GM12892 (cell line): ENCODE measurements around the gene TMEM207.
"Not testable (repeated sequence)": the region's sequence is repeated elsewhere in the genome, so short reads cannot be mapped to it uniquely, and the experiment has no call there.

Experiments
- DNase-seq: peaks from one replicate; pipeline ENCODE4 v3.0.0; 2011; ENCODE audit not compliant: insufficient read length
- FAIRE-seq: peaks from 2 replicates; lab custom pipeline; 2011; peaks lifted over from hg19 to GRCh38; lab: Jason Lieb, UNC
- POLR2A ChIP-seq: IDR thresholded peaks from 2 replicates; pipeline ENCODE4 v1.6.1; 2011; ENCODE audit warnings: low read depth, low read length, control low read depth
- POLR2AphosphoS5 ChIP-seq: IDR thresholded peaks from 2 replicates; pipeline ENCODE4 v1.6.1; 2011; ENCODE audit warnings: low read depth, low read length, control low read depth
- TAF1 ChIP-seq: IDR thresholded peaks from 2 replicates; pipeline ENCODE4 v1.6.1; 2011; ENCODE audit warnings: low read depth, mild to moderate bottlenecking, control low read depth, low read length, borderline replicate concordance

Gene TMEM207

DNA sequence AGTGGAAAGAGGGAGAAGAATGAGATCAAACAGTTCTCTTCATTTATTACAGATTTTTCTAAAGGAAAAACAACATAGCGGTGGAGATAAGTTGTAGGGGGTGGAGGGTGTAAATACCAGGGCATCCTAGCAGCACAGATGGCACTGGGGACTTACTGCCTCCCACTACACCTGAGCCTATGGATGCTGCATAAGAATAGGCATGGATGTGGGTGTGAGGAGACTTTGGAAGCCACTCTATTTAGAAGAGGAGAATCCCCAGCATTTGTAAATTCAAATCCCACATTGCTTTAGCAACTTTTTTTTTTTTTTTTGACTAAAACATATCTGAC, 36.8 kb upstream of the TMEM207 start:
- DNase-seq: no peak
- no peak for FAIRE-seq
- TF ChIP-seq TAF1: no peak
- no peak for TF ChIP-seq POLR2A
- no peak for TF ChIP-seq POLR2AphosphoS5

DNA sequence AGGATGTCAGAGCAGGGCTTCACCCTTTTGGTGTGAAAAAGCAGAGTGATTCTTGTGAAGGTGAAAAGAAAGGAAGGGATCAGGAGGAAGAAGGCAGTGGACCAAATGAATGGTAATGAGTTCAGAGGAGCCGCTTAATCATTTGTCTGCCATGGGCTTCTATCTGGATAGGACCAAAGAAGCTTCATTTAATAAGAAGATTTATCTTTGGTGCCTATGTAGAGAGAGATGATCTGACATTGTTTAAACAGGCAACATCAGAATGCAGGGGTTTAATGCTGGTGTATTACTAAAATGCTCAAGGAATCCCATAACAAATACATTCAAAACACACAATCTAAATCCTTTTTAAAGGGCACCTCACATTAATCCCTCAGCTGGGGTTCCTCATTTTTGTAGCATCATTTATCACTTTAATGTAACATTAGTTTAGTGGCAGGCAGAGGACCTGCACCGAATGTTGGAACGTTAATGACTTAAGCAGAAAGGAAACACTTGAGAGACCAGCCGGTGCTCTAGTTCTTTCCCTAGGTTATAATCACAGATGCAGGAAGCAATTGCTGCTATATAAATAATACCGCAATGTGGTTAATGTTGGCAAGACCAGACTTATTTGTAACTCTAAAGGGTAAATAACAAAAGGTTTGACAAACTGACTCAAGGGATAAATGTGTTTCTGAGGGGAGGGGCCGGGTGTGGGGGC, 36.3 kb upstream of the TMEM207 start:
- FAIRE-seq: no peak
- no peak for TF ChIP-seq POLR2AphosphoS5
- no peak for TF ChIP-seq TAF1
- TF ChIP-seq POLR2A: no peak
- no peak for DNase-seq

DNA sequence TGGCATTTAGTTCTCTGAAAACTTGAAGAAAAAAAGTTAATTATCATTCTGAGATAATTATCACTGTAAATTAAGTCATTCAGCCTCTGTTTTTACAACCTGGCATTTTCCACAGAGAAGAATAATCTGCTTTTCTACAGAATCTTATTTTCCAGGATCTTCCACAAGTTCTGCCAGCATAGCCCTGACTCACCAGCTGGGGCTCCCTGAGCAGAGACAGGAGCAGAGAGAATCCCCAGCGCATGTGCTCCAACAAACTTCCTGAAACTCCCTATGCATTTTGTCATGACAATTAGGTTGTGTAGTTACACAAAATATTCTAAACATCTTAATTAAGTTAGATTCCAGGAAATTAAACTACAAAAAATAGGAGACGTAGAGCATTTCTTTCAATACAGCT, 32.1 kb upstream of the TMEM207 start:
- TF ChIP-seq TAF1 (no peak), POLR2A (no peak), POLR2AphosphoS5 (no peak)
- FAIRE-seq: no peak
- no peak for DNase-seq

DNA sequence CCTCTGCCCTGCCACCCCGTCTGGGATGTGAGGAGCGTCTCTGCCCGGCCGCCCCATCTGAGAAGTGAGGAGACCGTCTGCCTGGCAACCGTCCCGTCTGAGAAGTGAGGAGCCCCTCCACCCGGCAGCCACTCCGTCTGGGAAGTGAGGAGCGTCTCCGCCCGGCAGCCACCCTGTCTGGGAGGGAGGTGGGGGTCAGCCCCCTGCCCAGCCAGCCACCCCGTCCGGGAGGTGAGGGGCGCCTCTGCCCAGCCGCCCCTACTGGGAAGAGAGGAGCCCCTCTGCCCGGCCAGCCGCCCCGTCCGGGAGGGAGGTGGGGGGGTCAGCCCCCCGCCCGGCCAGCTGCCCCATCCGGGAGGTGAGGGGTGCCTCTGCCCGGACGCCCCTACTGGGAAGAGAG, 23.6 kb upstream of the TMEM207 start:
- not testable (repeated sequence) for DNase-seq, FAIRE-seq

DNA sequence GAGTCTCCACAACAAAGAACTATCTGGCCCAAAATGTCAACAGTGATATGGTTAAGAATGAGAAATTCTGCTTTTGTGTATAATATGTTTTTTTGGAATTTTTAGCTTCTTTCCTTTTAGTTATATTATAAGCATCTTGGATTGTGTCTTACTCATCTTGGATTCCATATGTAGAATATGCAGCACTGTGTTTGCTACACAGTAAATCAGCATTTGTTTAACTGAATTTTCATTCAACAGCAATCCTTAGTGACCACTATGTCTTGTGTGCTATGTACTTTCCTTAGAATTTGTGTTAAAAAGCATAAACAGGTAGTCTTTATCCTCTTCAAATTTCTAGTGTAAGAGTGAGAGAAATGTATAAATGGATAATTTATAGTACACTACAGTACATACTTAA, 18.2 kb upstream of the TMEM207 start:
- no peak for FAIRE-seq
- no peak for TF ChIP-seq POLR2A
- no peak for TF ChIP-seq POLR2AphosphoS5

DNA sequence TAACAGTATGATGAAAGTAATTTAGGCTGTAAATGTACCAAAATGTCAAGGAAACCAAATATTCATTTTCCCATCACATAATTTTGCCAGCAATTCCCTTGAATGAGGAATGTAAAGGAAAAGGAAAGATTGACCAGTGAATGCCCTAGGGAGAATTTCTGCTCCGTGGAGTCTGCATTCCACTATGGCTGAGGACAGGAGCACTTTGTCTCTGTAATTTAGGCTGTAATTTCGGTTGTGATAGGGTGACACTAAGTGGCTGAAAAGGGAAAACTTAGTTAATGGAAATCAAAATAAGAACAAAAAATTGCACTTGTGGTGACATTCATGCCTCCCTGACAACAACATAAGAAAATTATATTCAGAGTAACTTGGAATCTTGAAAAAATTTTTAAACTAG, 8.3 kb upstream of the TMEM207 start:
- TF ChIP-seq POLR2A (no peak), TAF1 (no peak), POLR2AphosphoS5 (no peak)
- DNase-seq: no peak
- FAIRE-seq: peak; percentile 14

More for the DNA sequence above, 18.2 kb upstream of the TMEM207 start:
- no peak for DNase-seq

DNA sequence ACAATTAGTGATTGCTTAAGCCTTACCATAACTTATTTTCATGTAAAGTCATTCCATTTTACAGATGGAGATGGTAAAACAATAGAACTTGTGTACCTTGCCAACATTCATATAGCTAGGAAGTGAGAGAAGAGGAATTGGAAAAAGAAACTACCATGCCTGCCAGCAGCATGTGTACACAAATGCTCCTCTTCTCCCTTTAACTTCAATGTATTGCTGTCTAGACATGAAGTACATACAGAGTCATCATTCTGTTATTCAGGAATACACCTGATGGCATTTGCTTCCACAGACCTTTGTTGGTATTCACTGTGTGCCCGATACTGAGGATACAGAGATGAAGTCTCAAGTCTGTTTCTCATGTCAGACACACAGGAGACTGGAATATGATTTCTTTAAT, 7.1 kb upstream of the TMEM207 start:
- no peak for TF ChIP-seq POLR2AphosphoS5
- DNase-seq (no peak), FAIRE-seq (no peak)

DNA sequence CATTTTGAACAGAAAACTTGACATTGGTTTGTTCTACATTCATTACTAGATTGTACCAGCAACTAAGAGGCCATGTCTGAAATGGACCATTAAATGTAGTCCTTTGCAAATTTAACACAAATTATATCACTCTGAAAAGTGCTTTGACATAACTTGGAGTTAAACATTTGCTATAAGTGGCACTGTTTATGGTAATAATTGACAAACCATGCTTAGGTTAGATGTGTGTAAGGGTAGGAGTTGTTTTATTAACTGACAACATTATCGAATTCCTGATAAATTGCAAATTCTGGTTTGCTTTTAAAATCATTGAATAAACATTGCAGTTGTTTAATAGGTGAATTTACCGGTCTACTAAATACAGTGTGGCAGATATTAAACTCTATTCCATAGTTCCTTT, 6.1 kb upstream of the TMEM207 start:
- FAIRE-seq (no peak), DNase-seq (no peak)
- TF ChIP-seq POLR2A (no peak), POLR2AphosphoS5 (no peak), TAF1 (no peak)

DNA sequence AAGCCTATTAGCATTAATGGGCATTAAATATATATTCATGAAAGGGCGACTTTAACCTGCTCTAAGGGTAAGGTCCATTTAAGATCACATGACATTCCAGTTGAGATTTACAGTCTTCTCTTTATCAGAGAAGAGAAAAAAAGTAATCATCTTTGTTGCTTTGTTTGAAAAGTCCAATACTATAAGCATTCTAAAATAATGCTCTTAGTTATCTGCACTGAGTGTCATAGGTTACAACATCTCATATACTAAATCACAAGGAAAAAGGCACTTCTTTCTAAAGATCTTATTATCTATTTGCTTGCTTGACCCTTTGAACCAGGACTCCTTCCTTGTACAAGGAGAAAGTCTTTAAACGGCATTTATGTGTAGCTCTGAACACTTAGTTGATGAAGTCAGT, 1.4 kb downstream of the TMEM207 start:
- TF ChIP-seq TAF1 (no peak), POLR2AphosphoS5 (no peak), POLR2A (no peak)
- FAIRE-seq (no peak), DNase-seq (no peak)

DNA sequence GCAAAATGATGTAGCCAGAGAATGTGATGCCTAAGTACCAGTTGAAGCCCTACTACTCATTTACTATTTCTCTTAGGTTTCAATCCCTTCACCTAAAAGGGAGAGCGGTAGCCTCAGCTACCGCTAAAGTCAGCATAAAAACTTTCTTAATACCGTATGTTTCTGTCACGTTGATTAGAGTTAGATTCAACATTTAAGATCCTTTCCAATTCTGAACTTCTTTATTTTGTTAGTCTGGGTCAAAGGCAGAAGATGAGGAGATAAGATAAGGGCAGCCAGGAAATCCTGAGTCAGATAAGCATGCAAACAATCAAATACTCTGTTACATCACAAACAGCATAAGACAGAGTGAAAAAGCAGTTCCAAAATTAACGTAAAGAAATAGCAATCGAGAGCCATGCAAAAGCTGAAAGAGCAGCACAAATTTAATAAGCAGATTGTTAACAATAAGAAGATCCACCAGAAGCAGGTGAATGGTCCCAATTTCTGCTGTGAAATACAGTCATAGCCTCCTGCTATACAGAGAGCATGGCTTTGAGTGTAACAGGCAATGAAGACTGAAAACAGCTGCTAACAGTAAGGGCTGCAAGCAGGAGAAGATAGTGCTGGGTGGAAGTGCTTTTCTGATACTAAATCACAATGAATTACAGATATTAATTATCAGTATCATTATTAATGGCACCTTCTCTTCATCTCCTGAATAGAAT, 3.0 kb downstream of the TMEM207 start:
- no peak for FAIRE-seq
- TF ChIP-seq TAF1 (no peak), POLR2A (no peak)
- no peak for DNase-seq

DNA sequence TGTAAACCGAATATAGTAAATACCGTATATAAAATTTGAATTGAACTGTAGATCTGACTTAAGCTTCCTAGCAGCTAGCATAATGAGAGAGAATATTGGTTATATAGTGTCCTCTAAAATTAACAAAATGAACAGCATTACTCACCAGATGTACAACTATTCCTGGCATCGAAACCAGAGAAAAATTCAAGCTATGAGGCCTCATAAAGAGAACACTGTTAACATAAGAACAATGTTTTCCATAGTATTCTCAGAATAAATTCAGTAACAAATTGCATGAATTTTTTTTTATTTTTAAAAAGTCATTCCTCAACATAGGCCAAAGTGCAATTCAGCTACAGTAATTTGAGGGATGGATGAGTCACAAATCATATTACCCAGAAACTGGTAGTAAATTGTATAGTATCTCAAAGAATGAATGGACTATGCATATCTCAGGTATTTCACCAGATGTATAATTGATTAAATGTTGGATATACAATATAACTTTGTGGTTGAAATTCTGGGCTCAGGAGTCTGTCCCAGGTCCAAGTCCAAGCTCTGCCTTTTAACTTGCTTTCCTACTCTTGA, 5.0 kb downstream of the TMEM207 start:
- DNase-seq (no peak), FAIRE-seq (no peak)
- no peak for TF ChIP-seq TAF1
- no peak for TF ChIP-seq POLR2A
- TF ChIP-seq POLR2AphosphoS5: no peak

DNA sequence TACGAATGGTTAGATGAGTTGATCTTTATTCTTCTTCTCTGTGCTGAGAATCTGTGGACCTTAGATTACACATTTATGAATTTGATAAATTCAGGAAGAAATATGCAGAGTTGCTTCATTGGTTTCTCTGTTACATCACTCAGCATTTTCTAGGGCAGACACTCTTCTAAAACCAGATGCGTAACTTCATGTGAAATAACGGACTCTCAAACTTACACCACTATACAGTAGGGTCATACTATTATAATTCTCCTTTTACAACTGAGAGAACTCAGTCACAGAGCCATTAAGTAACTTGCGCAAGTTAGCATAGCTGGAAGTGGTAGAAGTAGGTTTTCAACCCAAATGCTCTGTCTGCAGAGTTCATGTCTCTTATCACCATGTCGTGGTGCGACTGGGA, 5.7 kb downstream of the TMEM207 start:
- DNase-seq (no peak), FAIRE-seq (no peak)
- TF ChIP-seq POLR2A (no peak), TAF1 (no peak), POLR2AphosphoS5 (no peak)

DNA sequence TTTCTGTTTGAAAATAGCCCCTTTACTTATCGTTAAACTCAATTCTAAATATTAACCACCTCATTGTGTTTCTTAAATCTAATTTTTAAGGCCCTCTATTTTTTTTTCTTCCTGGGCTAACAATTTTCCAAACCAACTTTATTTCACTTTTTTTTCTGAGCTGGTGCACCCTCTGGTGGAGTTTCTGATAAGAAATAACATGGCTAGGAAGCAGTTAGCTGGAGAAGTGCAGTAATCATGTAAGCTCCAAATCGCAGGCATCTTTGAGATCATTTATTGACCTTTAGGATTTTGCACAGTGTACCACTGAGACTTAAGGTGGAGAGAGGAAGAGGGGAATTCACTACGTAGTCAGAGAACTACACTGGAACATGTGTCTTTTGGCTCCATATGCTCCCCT, 6.4 kb downstream of the TMEM207 start:
- DNase-seq (no peak), FAIRE-seq (no peak)
- TF ChIP-seq POLR2A: no peak
- TF ChIP-seq TAF1: no peak
- TF ChIP-seq POLR2AphosphoS5: no peak
